ENCODE measurements around the gene EFS.

The EFS gene

GRCh38 chr14:23377573-23378563, 12.9 kb upstream of the EFS start:
- DNase-seq, result peak; percentile 28

GRCh38 chr14:23377198-23377550, 12.2 kb upstream of the EFS start:
- DNase-seq, result no peak

- DNase-seq, result no peak
These were observed 11.7 kb upstream of the EFS start, which contains the start of gene CMTM5 for GRCh38 chr14:23376482-23377197. Gene CMTM5 (plus strand): TSS chr14:23377046. CDS start chr14:23377252, 206 bp downstream.

GRCh38 chr14:23375527-23376251, 10.7 kb upstream of the EFS start:
- no peak for DNase-seq

GRCh38 chr14:23373041-23373440, 8.1 kb upstream of the EFS start:
- no peak for DNase-seq

- no peak for DNase-seq
These were observed 7.5 kb upstream of the EFS start, which contains the start of gene IL25 for GRCh38 chr14:23372509-23372908. Gene IL25 (plus strand): TSS chr14:23372809.

- DNase-seq, result no peak
These were observed 6.9 kb upstream of the EFS start for GRCh38 chr14:23371865-23372264.

GRCh38 chr14:23370221-23370620, 5.2 kb upstream of the EFS start:
- no peak for DNase-seq

- DNase-seq, result no peak
These were observed 1.5 kb upstream of the EFS start for GRCh38 chr14:23366426-23366921.

GRCh38 chr14:23365732-23366425, 907 bp upstream of the EFS start:
- DNase-seq, result no peak

- DNase-seq, result no peak
These were observed 572 bp downstream of the EFS start for GRCh38 chr14:23364164-23365035.

GRCh38 chr14:23362200-23362599, 2.8 kb downstream of the EFS start:
- DNase-seq, result peak; percentile 10

GRCh38 chr14:23361763-23362162, 3.2 kb downstream of the EFS start:
- DNase-seq, result no peak

GRCh38 chr14:23361320-23361719, 3.7 kb downstream of the EFS start:
- no peak for DNase-seq

GRCh38 chr14:23360496-23360895, 4.5 kb downstream of the EFS start:
- no peak for DNase-seq

- DNase-seq, result no peak
These were observed 5.1 kb downstream of the EFS start for GRCh38 chr14:23359722-23360447.

GRCh38 chr14:23359167-23359626, 5.8 kb downstream of the EFS start:
- DNase-seq, result no peak

- DNase-seq, result no peak
These were observed 6.3 kb downstream of the EFS start for GRCh38 chr14:23358553-23359166.

GRCh38 chr14:23358042-23358441, 6.9 kb downstream of the EFS start:
- peak; percentile 6 for DNase-seq

- DNase-seq, result no peak
These were observed 7.7 kb downstream of the EFS start for GRCh38 chr14:23357261-23357660.
